ENCODE measurements around the gene GBP6.
"Not testable (repeated sequence)": the region's sequence is repeated elsewhere in the genome, so short reads cannot be mapped to it uniquely, and the experiment has no call there.

GBP6 gene

DNA sequence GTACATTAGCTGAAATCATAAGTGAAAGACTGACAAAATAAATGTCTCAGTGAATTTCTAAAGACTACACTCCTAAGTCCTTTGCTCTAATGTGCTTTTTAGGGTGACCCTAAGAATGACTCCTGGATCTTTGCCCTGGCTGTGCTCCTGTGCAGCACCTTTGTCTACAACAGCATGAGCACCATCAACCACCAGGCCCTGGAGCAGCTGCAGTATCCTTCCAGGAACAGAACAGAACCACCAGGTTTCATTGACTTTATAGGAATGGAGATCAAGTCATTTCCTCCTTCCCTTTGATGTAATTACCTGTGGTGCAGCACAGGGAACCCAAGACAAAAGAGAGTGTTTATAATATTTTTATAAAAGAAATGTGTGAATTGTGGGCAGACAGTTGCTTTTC lies 14.1 kb downstream of the GBP6 start:
- DNase-seq = no peak

DNA sequence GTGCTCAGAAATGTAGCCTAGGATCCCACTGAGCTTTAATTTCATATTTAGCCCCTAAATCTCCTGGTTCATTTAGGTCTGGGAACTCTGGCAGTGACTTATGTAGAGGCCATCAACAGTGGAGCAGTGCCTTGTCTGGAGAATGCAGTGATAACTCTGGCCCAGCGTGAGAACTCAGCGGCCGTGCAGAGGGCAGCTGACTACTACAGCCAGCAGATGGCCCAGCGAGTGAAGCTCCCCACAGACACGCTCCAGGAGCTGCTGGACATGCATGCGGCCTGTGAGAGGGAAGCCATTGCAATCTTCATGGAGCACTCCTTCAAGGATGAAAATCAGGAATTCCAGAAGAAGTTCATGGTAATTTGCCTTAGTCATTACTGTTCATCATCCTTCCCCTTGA lies 17.8 kb downstream of the GBP6 start:
- no peak for DNase-seq

DNA sequence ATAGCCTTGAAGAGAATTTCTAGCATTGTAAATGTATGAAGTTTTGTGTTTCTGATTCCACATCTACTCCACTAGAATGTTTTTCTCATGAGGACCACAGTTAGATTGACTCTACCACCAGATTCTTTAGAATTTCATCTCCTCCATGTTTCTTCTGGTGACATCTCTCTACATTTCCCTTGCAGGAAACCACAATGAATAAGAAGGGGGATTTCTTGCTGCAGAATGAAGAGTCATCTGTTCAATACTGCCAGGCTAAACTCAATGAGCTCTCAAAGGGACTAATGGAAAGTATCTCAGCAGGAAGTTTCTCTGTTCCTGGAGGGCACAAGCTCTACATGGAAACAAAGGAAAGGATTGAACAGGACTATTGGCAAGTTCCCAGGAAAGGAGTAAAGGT lies 18.6 kb downstream of the GBP6 start:
- peak; percentile 12 for DNase-seq

DNA sequence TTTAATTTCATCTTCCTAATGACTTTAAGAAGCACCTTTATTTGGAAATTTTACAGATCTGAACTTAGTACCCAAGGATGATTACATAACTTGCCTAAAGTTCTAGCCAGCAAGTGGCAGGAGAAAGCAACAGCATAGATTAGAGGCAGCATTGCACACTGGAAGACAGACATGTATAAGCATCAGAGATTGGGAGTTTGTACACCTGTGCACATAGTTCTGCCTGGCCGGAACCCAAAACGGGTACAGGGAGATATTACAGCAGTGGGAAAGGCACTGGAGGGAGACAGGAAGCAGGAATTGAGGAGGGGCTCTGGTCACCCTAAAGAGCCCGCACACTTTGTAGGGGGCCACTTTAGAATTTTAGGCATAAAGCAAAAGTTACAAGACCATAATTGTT lies 19.3 kb downstream of the GBP6 start:
- no peak for DNase-seq

DNA sequence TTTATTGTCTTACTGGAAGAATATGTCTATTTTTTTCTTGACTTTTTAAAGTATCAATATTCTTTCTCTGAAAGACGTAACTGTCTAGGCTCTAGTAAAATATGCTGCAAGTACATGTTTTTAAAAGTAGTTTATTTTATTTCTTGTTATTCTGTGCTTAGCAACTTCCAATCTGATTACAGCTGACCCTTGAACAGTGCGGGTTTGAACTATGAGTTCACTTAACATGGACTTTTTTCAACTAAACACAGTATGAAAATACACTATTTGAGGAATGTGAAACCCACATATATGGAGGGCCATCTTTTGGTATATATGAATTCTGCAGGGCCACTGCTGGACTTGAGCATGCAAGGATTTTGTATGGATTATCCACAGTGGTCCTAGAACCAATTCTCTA lies 26.8 kb downstream of the GBP6 start:
- DNase-seq = no peak

DNA sequence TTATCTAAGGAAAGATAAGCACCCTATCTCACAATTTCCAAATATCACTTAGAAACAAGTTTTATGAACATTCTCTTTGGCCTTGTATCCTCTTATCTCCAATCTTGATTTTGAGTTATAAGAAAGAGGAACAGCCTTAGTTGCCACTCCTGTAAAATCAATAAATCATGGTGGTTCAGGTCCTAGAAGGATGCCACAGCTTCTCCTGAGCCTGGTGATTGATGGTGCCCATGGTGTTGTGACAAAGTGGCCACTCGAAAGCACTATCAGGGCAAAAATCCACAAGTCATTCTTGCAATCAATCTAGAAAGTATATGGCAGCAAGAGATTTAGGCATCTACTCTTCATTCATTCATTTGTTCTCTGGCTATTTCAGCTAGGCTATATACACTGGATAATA lies 27.8 kb downstream of the GBP6 start:
- no peak for DNase-seq

DNA sequence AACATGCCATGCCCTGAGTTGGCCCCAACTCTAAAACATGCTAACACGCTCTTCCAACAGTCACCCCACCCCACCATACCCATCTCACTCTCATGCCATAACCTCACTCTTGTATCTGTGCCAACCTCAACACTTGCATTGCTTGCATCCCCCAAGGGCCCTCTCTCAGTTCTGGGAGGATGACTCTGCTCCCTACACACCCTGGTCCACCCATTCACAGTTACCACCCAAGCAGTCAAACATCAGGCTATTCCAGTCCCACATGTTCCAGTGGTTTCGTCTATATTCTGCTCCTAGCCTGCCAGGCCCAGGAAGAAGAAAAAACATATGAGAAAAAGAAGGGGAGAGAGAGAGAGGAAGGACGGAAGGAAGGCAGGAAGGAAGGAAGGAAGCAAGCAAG lies 31.0 kb downstream of the GBP6 start:
- no peak for DNase-seq

DNA sequence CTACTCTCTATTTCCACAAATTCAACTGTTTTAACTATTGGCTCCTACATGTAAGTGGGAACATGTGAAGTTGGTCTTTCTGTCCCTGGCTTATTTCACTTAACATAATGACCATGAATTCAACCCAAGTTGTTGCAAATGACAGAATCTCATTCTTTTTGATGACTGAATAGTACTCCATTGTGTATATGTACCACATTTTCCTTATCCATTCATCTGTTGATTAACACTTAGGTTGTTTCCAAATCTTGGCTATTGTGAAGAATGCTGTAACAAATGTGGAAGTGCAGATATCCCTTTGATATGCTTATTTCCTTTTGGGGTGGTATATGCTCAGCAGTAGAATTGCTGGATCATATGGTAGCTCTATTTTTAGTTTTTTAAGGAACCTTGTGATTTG lies 33.0 kb downstream of the GBP6 start:
- DNase-seq = no peak

DNA sequence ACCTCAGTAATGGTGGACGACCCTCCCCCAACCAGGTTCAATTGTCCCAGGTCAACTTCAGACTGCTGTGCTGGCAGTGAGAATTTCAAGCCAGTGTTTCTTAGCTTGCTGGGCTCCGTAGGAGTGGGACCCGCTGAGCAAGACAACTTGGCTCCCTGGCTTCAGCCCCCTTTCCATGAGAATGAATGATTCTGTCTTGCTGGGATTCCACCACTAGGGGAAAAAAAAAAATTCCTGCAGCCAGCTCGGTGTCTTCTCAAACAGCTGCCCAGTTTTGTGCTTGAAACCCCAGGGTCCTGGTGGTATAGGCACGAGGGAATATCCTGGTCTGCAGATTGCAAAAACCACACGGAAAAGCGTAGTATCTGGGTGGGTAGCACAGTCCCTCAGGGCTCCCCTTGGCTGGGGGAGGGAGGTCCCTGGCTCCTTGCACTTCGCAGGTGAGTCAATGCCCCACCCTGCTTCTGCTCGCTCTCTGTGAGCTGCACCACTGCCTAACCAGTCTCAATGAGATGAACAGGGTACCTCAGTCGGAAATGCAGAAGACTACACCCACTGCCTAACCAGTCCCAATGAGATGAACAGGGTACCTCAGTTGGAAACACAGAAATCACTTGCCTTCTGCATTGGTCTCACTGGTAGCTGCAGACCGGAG lies 41.5 kb downstream of the GBP6 start:
- no peak for DNase-seq

DNA sequence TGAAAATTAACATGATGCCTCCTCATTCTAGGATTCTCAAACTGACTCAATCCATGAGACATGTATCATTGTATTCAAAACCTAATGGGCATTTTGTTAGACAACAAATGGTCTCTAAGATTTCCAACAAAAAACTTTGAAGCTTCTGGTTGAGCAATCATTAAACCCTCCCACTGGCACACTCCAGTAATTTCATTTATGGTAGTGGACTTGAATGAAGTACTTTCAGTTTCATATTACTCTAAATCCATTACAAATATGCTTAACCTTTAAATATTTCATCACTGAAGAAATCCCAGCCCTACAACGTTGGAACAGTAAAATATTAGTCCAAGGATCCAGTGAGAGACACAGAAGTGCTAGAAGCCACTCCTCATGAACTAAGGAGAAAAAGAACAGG lies 43.5 kb downstream of the GBP6 start:
- DNase-seq = peak; percentile 12

DNA sequence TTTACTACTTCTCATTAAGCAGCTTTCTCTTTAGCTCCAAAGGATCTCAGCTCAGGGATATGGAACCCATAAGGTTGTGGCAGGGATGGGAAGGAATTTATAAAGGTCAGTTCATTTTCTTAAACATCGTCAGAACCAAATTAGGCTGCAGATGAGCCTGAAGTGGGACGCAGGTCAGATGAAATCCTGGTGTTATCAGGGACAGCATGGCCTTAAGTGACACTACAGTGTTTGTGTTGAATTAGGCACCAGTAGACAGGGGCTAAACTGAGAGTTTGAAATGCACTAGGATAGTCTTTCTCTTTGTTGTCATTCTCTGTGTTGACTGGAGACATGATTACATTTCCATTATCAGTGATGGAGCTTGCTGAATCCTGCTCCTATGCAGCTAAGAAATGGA lies 43.9 kb downstream of the GBP6 start:
- DNase-seq = not testable (repeated sequence)

DNA sequence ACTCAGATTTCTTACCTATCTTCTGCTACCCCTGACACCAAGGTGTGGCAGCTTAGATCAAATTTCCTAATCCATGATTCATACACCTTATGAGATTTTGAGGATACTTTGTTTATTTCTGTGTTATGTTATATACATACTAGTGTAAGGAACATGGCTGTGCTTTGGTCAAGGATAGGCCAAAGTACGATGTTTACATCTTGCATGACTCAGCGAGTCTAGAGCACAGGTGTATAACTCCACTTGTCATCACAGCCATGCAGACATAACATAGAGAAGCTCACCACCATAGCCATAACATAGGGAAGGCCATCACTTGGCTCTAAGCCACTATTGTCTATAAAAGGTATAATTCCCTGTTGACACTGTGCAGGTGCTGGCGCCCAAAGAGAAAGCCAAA lies 61.2 kb downstream of the GBP6 start:
- DNase-seq = no peak

DNA sequence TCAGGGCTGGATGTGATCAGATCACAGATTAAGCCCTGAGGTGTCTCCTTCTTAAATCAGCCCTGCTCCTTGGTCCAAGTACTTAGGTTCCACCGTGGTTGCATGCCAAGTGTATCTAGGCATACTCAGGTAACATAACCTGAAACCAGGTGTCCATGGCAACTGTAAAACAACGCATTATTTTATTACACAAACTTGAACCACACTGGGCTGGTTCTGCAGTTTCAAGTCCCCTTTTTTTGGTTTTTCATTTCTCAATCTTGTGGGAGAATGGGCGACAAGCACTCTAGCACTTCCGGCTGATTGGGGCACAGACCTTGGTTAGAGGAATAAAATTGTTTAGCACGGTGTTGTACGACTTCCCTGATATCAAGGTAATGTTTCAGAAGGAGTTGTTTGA lies 65.2 kb downstream of the GBP6 start:
- DNase-seq = no peak

DNA sequence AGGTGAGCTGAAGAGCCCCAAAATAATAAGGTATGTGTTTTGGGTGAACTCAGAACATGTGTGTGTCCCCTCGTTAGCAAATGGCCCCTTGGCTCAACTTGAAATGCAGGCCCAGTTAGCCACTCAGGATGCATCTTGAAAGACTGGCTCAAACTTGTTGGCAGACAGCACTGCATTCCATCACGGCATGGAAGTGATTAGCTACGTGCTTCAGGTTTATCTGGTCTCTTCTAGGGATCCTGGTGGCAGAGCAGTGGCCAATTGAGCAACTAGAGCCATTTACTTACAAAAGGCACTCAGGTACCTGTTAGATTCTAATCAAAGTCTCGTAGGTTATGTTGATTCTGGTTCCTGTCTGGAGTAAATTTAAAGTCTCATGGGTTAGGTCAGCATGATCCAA lies 65.8 kb downstream of the GBP6 start:
- not testable (repeated sequence) for DNase-seq

DNA sequence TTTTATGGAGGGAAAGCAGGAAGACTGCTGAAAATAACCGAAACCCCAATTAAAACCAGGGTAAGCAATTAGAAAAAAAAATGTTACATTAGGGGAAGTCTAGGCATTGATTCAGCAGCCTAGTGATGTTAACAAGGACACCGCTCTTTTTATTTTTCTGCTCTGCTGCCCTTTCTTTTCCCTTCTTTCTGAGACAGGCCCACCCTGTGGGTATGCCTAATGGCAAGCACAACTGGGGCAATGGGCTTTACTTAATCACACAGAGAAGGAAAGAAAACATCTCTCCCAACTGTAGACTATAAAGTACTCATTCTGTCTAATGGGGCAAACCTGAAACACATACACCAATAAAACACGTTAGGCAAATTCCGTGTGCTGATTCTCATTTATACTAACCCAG lies 69.6 kb downstream of the GBP6 start:
- no peak for DNase-seq

DNA sequence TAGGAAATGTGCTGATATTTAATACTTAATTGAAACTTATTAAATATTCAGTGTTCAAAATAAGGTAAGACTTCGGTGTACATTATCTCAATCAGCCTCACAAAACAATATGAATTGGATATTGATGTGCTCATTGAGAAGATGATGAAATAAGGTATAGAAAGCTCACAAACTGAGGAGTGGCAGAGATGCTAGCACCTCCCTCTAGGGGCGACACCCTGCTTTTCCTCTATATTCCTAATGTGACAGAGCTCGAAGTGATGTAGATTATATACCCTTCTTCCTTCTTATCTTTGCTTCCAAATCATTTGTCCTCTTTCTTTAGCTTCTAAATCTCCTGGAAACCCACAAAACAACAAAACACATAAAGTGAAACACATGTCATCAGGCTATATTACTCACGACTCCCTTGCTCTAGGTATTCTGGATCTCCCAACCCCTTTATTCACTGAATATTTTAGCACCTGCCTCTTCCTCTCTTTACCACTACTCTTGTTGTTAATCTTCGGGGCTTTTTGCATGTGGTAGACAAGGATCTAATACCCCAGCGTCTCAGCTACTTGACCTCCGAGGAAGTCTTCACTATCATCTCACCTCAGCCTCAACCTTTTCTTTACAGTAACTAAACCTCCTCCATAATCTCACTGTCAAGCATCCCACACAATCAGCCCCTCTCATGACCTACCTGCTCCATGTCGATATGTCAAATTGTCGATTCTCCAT lies 70.4 kb downstream of the GBP6 start:
- DNase-seq = peak; percentile 67

All from activated CD4-positive, alpha-beta T cell treated with anti-CD3 and anti-CD28 coated beads, Interleukin-2, Interleukin-6, amounts not matched to agents 100 ng/mL and 50 ng/mL, durations not matched to agents 16 hours and 8 hours (primary cell).